ENCODE data around the gene MVK. TPM values are rescaled to one million over a fixed set of nuclear protein-coding genes. Genes with fewer than 3 reads are reported as not detected.
"Not testable (repeated sequence)": the region's sequence is repeated elsewhere in the genome, so short reads cannot be mapped to it uniquely, and the experiment has no call there.

The MVK gene
- total RNA-seq, 2 donors from 2014 or later, result 13.4 to 54.1 TPM

- DNase-seq (ENCODE audit: low spot score), result no peak
Measured at GRCh38 chr12:109601557-109601956, 28.0 kb downstream of the MVK start.

GRCh38 chr12:109602132-109602531, 28.5 kb downstream of the MVK start:
- H3K4me1 ChIP-seq (replicated peaks); intact Hi-C loops (cut with DNase I); H3K36me3 ChIP-seq; DNase-seq (ENCODE audit: low spot score); H3K27me3 ChIP-seq (replicated peaks; ENCODE audit: insufficient read depth); H3K9me3 ChIP-seq; H3K27ac ChIP-seq; H3K4me3 ChIP-seq: not testable (repeated sequence)
- 90% methylated on average over 5 of the region's 5 CpGs for WGBS

More at GRCh38 chr12:109601557-109601956, 28.0 kb downstream of the MVK start:
- Histone ChIP-seq H3K27ac (no peak overlapping the region), H3K9me3 (no peaks in the 10 kb centered on the region), H3K27me3 (replicated peaks; ENCODE audit: insufficient read depth) (no peaks in the 10 kb centered on the region), H3K4me1 (replicated peaks) (no peaks in the 10 kb centered on the region), H3K4me3 (no peak overlapping the region), H3K36me3 (no peaks in the 10 kb centered on the region)
- intact Hi-C loops (cut with DNase I), result no loop called here
- WGBS, result 85% methylated on average over 8 of the region's 8 CpGs
- TF ChIP-seq POLR2A (IDR thresholded peaks at IDR 0.05) (no peak), POLR2AphosphoS5 (IDR thresholded peaks at IDR 0.05) (no peak)
- TF ChIP-seq, protein P1, sequence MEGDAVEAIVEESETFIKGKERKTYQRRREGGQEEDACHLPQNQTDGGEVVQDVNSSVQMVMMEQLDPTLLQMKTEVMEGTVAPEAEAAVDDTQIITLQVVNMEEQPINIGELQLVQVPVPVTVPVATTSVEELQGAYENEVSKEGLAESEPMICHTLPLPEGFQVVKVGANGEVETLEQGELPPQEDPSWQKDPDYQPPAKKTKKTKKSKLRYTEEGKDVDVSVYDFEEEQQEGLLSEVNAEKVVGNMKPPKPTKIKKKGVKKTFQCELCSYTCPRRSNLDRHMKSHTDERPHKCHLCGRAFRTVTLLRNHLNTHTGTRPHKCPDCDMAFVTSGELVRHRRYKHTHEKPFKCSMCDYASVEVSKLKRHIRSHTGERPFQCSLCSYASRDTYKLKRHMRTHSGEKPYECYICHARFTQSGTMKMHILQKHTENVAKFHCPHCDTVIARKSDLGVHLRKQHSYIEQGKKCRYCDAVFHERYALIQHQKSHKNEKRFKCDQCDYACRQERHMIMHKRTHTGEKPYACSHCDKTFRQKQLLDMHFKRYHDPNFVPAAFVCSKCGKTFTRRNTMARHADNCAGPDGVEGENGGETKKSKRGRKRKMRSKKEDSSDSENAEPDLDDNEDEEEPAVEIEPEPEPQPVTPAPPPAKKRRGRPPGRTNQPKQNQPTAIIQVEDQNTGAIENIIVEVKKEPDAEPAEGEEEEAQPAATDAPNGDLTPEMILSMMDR (IDR thresholded peaks at IDR 0.05), result no peak

GRCh38 chr12:109604132-109604585, 30.6 kb downstream of the MVK start:
- DNase-seq (ENCODE audit: low spot score), result no peak
- no peaks in the 10 kb centered on the region for H3K36me3 ChIP-seq
- no peaks in the 10 kb centered on the region for H3K27me3 ChIP-seq (replicated peaks; ENCODE audit: insufficient read depth)
- no peak overlapping the region for H3K27ac ChIP-seq
- no peaks in the 10 kb centered on the region for H3K9me3 ChIP-seq
- TF ChIP-seq, protein P1 (IDR thresholded peaks at IDR 0.05), result no peak
- TF ChIP-seq POLR2A (IDR thresholded peaks at IDR 0.05) (no peak), POLR2AphosphoS5 (IDR thresholded peaks at IDR 0.05) (no peak)
- intact Hi-C loops (cut with DNase I), result no loop called here
- H3K4me1 ChIP-seq (replicated peaks), result no peaks in the 10 kb centered on the region
- WGBS, result 97% methylated on average over 3 of the region's 3 CpGs
- no peak overlapping the region for H3K4me3 ChIP-seq

GRCh38 chr12:109605016-109605415, 31.4 kb downstream of the MVK start:
- Histone ChIP-seq H3K36me3 (no peaks in the 10 kb centered on the region), H3K4me1 (replicated peaks) (no peaks in the 10 kb centered on the region), H3K27me3 (replicated peaks; ENCODE audit: insufficient read depth) (no peaks in the 10 kb centered on the region), H3K27ac (no peak overlapping the region), H3K4me3 (no peak overlapping the region), H3K9me3 (no peaks in the 10 kb centered on the region)
- DNase-seq (ENCODE audit: low spot score), result no peak
- intact Hi-C loops (cut with DNase I), result no loop called here
- TF ChIP-seq, protein P1 (IDR thresholded peaks at IDR 0.05), result no peak
- TF ChIP-seq POLR2A (IDR thresholded peaks at IDR 0.05) (no peak), POLR2AphosphoS5 (IDR thresholded peaks at IDR 0.05) (no peak)
- 94% methylated on average over 5 of the region's 5 CpGs for WGBS

DNA sequence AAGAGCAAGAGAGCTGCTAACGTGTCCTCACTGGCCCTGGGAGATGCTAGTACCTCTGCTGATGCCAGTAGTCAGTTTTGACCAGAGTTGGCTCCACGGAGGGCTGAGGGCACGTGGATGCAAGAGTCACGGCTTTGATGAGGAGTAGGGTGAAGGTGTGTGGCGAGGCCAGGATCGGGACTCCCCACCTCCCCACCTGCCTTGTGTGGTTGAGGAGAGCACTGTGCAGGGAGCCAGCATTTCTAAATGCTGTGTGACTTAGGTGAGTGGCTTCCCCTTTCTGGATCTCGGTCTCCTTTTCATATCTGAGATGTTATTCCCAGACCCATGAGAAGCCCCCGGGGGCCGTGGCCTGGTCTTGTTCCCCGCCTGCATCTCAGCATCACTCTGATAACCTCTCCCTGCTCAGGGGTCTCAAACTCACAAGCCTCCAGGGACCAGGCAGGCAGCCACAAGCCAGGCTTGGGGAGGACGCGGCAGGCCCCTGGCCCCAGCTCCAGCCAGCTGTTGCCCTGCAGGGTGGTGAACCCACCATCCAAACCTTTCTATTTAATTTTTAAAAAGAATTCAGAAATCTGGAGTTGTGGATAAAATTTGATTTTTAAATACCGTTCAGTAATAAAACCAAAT, 32.1 kb downstream of the MVK start:
- H3K27me3 ChIP-seq (replicated peaks; ENCODE audit: insufficient read depth), result no peaks in the 10 kb centered on the region

More for the DNA sequence above, 32.1 kb downstream of the MVK start:
- Histone ChIP-seq H3K9me3 (no peaks in the 10 kb centered on the region), H3K36me3 (no peaks in the 10 kb centered on the region), H3K4me3 (no peak overlapping the region), H3K4me1 (replicated peaks) (no peaks in the 10 kb centered on the region), H3K27ac (no peak overlapping the region)
- DNase-seq (ENCODE audit: low spot score), result no peak
- TF ChIP-seq, protein P1 (IDR thresholded peaks at IDR 0.05), result no peak
- no peak for TF ChIP-seq POLR2A (IDR thresholded peaks at IDR 0.05)
- TF ChIP-seq POLR2AphosphoS5 (IDR thresholded peaks at IDR 0.05), result no peak
- intact Hi-C loops (cut with DNase I), result no loop called here
- 90% methylated on average over 12 of the region's 13 CpGs for WGBS
